ENCODE data around the gene FAM241B.

The FAM241B gene

GRCh38 chr10:69655868-69656555, 26.0 kb downstream of the FAM241B start:
- no peak overlapping the region for H3K4me3 ChIP-seq (ENCODE audit: low read depth, low read length)
- no peak for TF ChIP-seq CTCF (IDR thresholded peaks at IDR 0.05; ENCODE audit: low read depth, low read length)

GRCh38 chr10:69656742-69657269, 26.8 kb downstream of the FAM241B start:
- TF ChIP-seq CTCF (IDR thresholded peaks at IDR 0.05; ENCODE audit: low read depth, low read length), result no peak
- H3K4me3 ChIP-seq (ENCODE audit: low read depth, low read length), result no peak overlapping the region

- H3K4me3 ChIP-seq (ENCODE audit: low read depth, low read length), result no peak overlapping the region
- TF ChIP-seq CTCF (IDR thresholded peaks at IDR 0.05; ENCODE audit: low read depth, low read length), result no peak
Measured at GRCh38 chr10:69657430-69657829, 27.4 kb downstream of the FAM241B start.

GRCh38 chr10:69657866-69658265, 27.8 kb downstream of the FAM241B start:
- no peak for TF ChIP-seq CTCF (IDR thresholded peaks at IDR 0.05; ENCODE audit: low read depth, low read length)
- no peak overlapping the region for H3K4me3 ChIP-seq (ENCODE audit: low read depth, low read length)

GRCh38 chr10:69659241-69660038, 29.4 kb downstream of the FAM241B start:
- no peak for TF ChIP-seq CTCF (IDR thresholded peaks at IDR 0.05; ENCODE audit: low read depth, low read length)
- no peak overlapping the region for H3K4me3 ChIP-seq (ENCODE audit: low read depth, low read length)

- TF ChIP-seq CTCF (IDR thresholded peaks at IDR 0.05; ENCODE audit: low read depth, low read length), result no peak
- H3K4me3 ChIP-seq (ENCODE audit: low read depth, low read length), result no peak overlapping the region
Measured at GRCh38 chr10:69660296-69660695, 30.2 kb downstream of the FAM241B start.

Measured in WI38 (cell line).